HG03108 (cell line): ENCODE data around the gene ZFHX3.
A peak's percentile ranks its signal among the peaks of the same experiment; 100 is the strongest.

ENCODE experiments used
- ATAC-seq: cut with Tn5 transposase; IDR thresholded peaks from one replicate; pipeline ENCODE4 v1.9.1; 2021; ENCODE audit warnings: moderate library complexity; ENCODE audit not compliant: unreplicated experiment

Gene ZFHX3

DNA sequence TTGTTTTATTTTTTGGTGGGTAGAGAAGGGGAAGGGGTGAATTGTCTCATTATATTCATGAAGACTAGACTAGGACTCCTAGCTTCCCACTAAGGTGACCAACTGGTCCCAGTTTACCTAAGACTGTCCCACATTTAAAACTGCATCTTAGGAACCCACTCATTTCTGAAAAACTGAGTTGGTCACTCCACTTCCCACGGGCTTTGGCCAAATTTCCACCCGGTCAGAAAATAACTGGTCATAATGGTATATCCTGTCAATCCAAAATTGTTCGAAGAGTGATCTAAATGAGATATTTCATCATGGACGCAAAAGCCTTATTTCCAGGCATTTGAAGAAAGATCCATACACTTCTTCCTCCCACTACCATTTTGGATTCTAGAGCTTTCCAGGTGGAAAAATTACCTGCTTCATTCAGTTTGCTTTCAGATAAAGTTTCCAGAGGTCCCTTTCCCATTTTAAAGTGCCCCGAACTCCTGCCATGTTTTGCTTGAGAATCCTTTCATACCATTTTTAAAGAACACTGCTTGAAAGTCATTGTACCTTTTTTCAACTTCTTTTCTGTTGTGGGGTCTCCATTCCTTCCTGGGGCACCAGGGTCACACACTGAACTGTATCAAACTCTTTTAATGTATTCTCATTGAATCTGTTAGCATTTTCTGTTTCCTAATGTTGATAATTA lies 21.8 kb upstream of the ZFHX3 start:
- ATAC-seq = no peak

DNA sequence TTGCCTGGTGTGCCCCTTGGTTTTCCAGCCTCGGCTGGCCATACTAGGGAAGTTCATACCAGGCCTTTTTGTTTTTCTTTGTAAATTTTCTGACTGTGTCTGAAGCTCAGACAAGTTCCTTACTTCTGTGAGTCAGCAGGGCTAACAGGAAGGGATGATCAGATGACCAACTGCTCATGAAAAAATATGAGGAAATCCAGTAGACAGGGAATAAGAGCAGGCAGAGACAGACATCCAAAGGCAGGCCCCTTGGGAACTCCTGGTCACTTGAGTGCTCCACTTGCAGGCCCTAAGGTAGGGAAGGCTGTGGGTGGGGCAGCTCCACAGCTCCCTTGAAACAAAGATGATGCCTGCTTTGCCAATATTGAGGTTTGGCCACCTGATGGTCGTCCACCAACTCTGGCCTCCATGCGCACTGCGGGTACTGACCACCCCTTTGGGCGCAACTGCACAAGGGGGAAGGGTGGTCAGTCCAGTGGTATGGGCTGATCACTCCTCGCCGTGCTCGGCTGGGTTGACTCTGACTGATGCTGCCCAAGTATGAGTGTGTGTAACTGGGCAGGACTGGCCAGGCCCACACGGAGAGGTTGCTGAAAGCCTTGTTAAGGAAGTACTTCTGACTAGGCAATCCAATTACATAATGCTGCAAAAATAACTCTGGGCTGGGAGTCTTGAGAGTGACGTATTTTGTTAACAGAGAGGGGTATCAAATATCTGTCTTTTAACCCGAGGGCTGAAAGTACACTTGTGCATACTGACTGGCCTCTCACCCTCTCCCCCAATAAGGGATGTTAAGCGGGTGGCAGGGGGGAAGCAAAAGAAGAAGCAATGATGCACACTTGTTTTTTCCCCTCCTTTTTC lies 20.8 kb upstream of the ZFHX3 start:
- no peak for ATAC-seq

DNA sequence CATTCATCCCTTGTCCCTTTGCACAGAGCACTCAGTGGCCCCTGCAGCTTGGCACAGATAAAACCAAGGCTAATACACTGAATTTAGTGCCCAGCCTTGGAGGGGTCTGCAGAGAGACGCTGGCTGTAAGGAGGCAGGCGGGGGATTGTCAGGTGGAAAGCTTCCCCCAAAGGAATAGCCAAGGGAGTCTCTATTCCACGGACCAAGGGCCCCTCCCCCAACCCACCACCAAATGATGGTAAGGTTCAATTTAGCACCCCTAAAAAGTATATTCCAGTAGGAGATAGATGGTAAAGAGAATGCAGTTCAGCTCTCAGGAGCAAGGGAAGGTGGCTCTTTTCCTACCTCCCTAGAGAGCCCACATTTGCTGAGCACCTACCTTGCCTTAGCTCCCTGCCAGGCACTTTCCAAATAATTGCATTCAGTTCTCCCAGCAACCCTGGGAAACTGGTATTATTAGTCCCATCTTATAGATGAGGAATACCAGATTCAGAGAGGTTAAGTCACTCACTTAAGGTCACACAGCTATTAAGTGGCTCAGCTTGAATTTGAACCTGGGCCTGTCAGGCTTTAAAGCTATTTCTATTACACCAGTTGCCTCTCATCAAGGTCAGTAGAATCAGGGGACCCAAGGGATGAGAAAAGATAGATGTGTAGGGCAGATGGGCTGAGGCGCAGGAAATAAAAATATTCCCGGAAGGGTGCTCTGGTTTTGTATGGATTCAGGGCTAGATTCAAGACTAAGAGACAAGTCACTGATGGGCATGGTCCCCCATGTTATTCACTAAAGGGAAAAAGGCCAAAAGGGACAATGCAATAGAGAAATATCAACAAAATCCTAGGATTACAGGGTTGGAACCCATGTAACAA lies 20.0 kb upstream of the ZFHX3 start:
- no peak for ATAC-seq

DNA sequence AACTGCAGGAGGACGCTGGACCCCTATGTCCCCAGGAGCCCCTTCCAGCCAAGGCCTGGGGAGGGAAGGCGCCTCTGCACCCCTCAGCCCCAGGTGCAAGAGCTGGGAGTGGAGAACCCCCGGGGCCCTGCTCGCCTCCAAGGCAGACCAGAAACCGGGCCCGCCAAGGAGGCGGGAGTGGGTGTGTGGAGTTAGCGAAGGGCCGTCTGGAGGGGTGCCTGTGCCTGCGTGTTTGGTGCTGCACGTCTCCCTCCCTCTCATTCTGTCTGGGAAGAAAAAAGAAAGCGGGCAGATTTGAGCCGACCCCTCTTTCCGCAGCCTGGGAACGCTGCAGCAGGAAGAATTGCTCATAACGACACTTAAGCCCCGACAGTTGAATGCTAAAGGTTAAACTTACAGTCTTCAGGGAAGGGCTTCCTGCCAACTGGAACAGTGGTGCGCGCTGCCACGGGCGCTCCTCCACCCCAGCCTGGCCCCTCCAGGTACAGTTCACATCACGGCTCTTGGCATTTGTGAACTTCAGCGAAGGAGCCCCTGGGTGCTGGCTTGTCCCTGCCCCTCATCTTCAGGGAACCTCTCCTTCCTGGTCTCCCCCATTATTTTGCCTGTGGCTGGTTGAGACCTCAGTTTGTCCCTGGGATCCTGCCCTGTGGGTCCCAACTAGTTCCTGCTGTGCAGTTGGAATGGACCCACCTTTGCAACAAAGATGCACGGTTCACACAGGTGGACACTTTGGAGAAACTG lies 19.2 kb upstream of the ZFHX3 start:
- ATAC-seq = no peak

GRCh38 chr16:73066331-73066926 lies 18.5 kb upstream of the ZFHX3 start:
- ATAC-seq = no peak

- no peak for ATAC-seq
These were observed 17.9 kb upstream of the ZFHX3 start for GRCh38 chr16:73065632-73066330.

DNA sequence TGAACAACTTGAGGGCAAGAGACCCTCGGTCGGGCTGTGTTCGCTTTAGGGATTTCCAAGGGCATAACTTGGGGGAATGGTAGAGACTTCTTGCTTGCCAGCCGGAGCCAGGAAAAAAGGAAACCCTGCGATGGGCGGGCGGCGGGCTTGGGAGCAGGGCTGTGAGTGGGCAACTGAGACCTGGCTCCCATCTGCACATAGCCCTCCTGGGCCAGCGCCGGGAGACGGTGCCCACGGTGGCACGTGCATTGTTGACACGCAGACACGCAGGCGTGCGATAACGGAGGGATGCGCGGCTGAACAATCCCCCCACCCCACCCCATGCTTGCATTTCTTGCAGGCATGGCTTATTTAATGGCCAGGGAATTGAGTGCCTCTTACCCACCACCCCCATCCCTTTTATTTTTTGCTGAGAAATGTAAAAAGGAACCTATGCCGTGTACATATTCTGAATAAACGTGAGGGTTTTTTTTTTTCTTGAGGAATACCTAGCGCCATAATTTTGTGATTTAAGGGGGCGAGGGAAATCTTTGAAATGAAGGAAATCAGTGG lies 17.1 kb upstream of the ZFHX3 start:
- ATAC-seq = no peak

DNA sequence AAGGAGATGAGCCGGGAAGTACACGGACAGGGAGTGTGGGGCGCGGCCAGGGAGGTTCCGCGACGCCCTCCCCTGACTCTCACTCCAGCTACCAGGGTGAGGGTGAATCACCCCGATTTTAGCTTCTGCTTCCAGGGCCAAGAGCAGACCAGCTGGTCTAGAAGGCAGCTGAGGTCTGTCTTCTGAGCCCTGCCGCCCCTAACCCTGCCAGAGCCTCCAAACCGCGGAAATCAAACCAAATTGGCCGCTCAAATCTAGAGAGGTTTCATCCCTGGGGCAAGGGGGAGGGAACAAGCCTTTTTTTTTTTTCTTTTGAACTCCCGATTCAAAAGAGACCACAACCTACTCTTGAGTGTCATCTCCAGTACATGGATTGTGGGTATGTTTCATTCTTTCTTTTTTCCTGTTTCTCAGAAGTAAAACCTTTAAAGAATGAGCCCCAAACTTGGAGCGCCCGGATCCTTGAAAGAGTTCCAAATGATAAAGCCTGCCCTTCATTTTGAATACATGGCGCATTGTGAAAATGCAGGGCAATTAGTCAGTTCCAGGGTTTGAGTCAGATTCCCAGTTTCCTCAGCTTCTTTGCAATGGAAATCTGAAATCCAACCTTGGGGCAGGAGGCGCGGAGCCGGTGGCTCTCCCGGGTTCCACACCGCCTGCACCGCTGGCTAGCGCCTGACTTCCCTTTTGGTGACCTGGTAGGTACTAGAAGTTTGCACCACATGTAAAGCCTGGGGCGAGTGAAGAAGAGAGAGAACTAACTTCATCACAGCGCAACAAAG lies 16.5 kb upstream of the ZFHX3 start:
- no peak for ATAC-seq

DNA sequence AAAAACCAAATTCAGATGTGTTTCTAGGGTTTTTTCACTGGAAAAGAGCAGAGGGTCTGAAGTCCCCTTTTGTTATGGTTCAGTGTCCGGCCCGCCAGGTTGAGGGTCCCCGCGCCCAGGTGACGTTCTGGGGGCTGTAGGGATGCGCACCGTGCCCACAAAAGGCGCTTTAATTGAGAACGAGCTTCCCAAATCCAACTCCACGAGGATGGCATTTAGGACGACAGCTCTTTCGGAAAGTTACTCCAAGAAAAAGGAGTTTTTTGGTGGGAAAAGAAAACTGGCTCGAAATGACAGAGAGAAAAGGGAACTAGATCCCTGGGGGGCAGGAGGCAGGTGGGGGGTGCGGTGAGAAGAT lies 15.9 kb upstream of the ZFHX3 start:
- no peak for ATAC-seq

DNA sequence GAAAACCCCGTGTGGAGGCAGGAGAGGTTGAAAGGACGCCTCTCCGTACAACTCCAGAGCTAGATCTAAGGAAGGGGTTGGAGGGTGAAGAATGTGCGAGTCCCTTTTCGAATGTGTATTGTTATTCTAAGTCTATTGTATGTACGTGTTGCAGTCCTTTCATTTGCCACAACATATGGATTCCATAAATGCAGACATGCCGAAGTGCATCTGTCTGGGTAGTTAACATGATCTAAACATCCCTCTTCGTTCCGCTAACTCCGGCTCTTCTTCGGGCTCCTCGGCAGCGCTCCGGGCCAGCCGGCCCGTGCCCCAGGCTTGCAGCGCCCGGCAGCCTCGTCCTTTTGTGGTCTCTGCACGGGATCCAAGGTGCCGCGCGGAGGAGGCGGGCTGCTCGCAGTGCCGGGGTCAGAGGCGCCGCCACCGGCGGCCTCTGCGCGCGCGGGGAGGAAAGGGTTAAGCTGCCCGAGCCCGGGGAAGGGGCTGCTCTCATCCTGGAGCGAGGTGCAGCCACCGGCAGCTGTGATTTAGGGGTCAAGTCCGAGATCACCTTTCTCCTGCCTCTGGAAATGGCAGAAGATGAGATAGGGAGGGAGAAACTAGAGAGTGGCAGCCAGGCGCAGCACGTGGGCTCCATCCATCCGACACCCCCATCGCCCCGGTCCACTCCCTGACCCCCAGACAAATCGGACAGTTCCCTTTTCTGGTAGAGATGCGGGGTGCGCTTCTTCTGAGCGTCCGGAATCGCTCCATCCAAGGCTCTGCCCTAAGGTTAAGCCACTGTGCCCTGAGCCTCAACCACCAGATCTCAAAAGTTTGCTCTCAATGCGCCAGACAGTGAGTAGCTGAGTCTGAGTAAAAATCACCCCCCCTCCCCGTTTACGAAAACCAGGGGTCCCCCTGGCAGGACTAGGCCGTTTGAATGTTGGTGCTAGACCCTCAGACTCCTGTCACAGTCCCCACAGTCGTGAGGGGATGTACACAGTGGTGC lies 15.1 kb upstream of the ZFHX3 start:
- no peak for ATAC-seq

DNA sequence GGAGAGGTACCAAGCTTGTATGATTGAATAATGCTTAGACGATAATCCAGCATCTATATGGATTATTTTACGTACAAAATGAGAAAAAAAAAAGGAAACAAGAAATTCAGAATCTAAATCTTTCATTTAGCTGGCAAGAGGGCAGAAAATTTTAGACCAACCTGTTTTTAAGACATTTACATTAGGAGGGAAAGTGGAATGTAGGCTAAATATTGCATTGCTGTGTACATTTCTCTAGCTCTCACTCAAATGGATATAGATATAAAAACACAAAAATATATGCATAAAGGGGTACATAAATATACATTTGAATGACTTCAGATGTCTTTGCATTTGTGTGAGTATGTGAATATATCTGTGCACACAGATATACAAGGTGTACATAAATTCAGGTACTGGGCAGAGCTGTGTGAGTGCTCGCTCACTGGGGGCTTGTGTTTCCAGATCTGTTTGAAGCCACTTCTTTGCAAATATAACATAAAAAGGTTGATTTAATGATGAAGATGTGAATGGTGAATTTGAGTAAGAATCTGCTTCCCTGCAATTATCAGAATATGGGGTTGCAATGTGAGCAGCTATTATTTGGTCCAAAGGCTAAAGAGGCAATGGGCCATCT lies 14.2 kb upstream of the ZFHX3 start:
- ATAC-seq = no peak

GRCh38 chr16:73060892-73061490 lies 13.1 kb upstream of the ZFHX3 start:
- ATAC-seq = no peak

DNA sequence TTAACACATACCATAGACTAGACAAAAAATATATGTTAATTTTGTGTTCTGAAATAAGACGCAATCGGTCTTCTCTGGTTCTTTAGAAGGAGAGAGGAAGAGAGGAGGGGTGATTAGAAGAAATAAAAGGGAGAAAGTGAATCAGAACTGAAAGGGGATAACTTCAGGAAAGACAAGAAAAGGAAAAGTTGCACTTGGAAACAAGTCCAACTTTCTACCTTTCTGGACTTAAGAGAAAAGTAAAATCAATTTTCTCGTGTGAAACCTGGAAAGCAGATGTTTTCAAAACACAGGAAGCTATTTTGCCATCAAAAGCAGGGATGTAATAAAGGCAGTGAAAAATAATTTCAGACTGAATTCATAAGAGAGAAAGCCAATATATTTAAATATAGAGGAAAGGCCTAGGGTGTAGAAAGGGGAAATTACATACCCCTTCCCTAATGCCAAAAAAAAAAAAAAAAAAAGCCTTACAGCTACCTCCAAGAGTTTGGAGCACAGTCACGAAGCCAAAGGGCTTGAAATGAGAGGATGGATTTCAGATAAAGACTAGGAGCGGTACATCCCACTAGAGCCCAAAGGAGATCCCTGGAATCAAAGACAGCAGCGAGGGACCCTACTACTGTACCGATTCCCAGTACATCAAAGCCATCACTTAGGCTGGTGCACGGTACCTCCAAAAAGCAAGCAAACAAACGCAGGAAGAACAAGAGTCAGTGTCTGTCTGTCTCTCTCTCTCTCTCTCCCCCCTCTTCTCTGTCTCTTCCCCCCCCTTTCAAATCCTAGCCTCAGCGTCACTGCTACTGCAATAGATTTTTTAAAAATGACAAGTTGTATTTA lies 12.1 kb upstream of the ZFHX3 start:
- ATAC-seq = no peak

- peak; percentile 12 for ATAC-seq
These were observed 10.9 kb upstream of the ZFHX3 start for GRCh38 chr16:73058616-73059409.

DNA sequence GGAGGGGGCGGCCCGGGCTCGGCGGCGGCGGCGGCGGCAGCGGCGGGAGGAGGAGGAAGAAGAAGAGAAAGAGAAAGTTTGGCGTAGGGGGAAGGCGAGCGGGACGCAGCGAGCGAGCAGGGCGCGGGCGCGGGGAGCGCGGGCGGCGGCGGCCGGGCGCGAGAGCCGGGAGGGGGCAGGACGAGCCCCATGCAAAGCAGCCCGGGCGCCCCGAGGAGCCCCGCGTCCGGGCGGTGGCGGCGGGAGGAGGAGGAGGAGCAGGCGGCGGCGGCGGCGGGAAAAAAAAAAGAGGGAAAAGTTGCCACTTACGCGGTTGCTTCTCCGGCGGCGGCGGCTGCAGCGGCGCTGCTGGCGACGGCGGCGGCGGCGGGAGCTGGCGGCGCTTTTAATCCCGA lies 10.3 kb upstream of the ZFHX3 start:
- peak; percentile 65 for ATAC-seq
